GM23338 (cell line): Measurements from ENCODE around the gene CD80. TPM values are rescaled to one million over a fixed set of nuclear protein-coding genes. Genes with fewer than 3 reads are reported as not detected.

ENCODE experiments used
- ATAC-seq: fragments of 200-7000 bp; cut with Tn5 transposase; 3 replicates; pipeline ENCODE4 v1.9.1; 2020
- DNase-seq: peaks from one replicate; pipeline ENCODE4 v3.0.0-alpha.2; 2015; ENCODE audit warnings: low spot score
- H2AFZ ChIP-seq: fragments of 200-600 bp; sonication (generic); 2 replicates; pipeline ENCODE4 v1.8.0; 2016; ENCODE audit warnings: antibody characterized with exemption, mild to moderate bottlenecking, moderate library complexity
- H3F3A ChIP-seq: fragments of 200-600 bp; sonication (generic); replicated peaks from 2 replicates; pipeline ENCODE4 v1.8.0; 2017; ENCODE audit warnings: antibody characterized with exemption, mixed run types, low read depth
- H3K27ac ChIP-seq: fragments of 200-600 bp; sonication (generic); 2 replicates; pipeline ENCODE4 v1.6.1; 2016; ENCODE audit warnings: low read depth
- H3K27me3 ChIP-seq: fragments of 200-600 bp; sonication (generic); 2 replicates; pipeline ENCODE4 v1.8.0; 2016; ENCODE audit warnings: mild to moderate bottlenecking, mixed run types, moderate library complexity; ENCODE audit not compliant: insufficient read depth
- H3K36me3 ChIP-seq: fragments of 200-600 bp; sonication (generic); 2 replicates; pipeline ENCODE4 v1.8.0; 2016; ENCODE audit warnings: mild to moderate bottlenecking; ENCODE audit not compliant: insufficient read depth
- H3K4me1 ChIP-seq: fragments of 200-600 bp; sonication (generic); 2 replicates; pipeline ENCODE4 v1.8.0; 2016; ENCODE audit warnings: mild to moderate bottlenecking, moderate library complexity; ENCODE audit not compliant: insufficient read depth
- H3K4me2 ChIP-seq: fragments of 200-600 bp; sonication (generic); 2 replicates; pipeline ENCODE4 v1.7.1; 2017; ENCODE audit warnings: mixed run types
- H3K4me3 ChIP-seq: fragments of 200-600 bp; sonication (generic); 2 replicates; pipeline ENCODE4 v1.6.1; 2016; ENCODE audit warnings: mixed run types
- H3K79me2 ChIP-seq: fragments of 200-600 bp; sonication (generic); replicated peaks from 2 replicates; pipeline ENCODE4 v1.8.0; 2017; ENCODE audit warnings: mild to moderate bottlenecking; ENCODE audit not compliant: insufficient read depth
- H3K9me2 ChIP-seq: fragments of 200-600 bp; sonication (generic); 2 replicates; pipeline ENCODE4 v1.8.0; 2017; ENCODE audit not compliant: insufficient read depth
- H4K20me1 ChIP-seq: fragments of 200-600 bp; sonication (generic); replicated peaks from 2 replicates; pipeline ENCODE4 v1.8.0; 2017; ENCODE audit warnings: mild to moderate bottlenecking; ENCODE audit not compliant: insufficient read depth
- H3K27ac Mint-ChIP-seq: 2 replicates; pipeline ENCODE4 v1.8.0; 2020; ENCODE audit warnings: inconsistent platforms, mild to moderate bottlenecking, moderate library complexity, mixed read lengths
- H3K27me3 Mint-ChIP-seq: 3 replicates; pipeline ENCODE4 v1.8.0; 2022; ENCODE audit warnings: low read depth, mild to moderate bottlenecking, moderate library complexity, mixed read lengths, inconsistent platforms; ENCODE audit not compliant: insufficient read depth, poor library complexity
- H3K36me3 Mint-ChIP-seq: 3 replicates; pipeline ENCODE4 v1.8.0; 2021; ENCODE audit warnings: low read depth, mild to moderate bottlenecking, inconsistent platforms, moderate library complexity, mixed read lengths
- H3K4me1 Mint-ChIP-seq: 3 replicates; pipeline ENCODE4 v1.8.0; 2020; ENCODE audit warnings: mild to moderate bottlenecking, inconsistent platforms, mixed read lengths
- H3K4me3 Mint-ChIP-seq: 3 replicates; pipeline ENCODE4 v1.8.0; 2021; ENCODE audit warnings: moderate library complexity, mild to moderate bottlenecking, inconsistent platforms, mixed read lengths
- H3K9me3 Mint-ChIP-seq: 3 replicates; pipeline ENCODE4 v1.8.0; 2020; ENCODE audit warnings: moderate library complexity, mild to moderate bottlenecking, inconsistent platforms, mixed read lengths
- CREB1 ChIP-seq: fragments of 250-450 bp; sonication (Bioruptor Pico); IDR thresholded peaks from 2 replicates; pipeline ENCODE4 v1.5.0; 2020; ENCODE audit warnings: low read depth, mild to moderate bottlenecking, moderate library complexity
- ETS1 ChIP-seq: IDR thresholded peaks from 2 replicates; pipeline ENCODE4 v1.6.1; 2016; ENCODE audit warnings: antibody characterized with exemption
- EZH2 ChIP-seq: fragments of 200-600 bp; sonication (generic); IDR thresholded peaks from one replicate; pipeline ENCODE4 v1.8.0; 2017; ENCODE audit warnings: antibody characterized with exemption, mild to moderate bottlenecking, low read depth; ENCODE audit not compliant: unreplicated experiment
- EZH2phosphoT487 ChIP-seq: fragments of 200-600 bp; sonication (generic); IDR thresholded peaks from one replicate; pipeline ENCODE4 v1.8.1; 2018; ENCODE audit warnings: antibody characterized with exemption; ENCODE audit not compliant: unreplicated experiment
- JUNB ChIP-seq: IDR thresholded peaks from one replicate; pipeline ENCODE4 v1.6.1; 2016; ENCODE audit warnings: antibody characterized with exemption; ENCODE audit not compliant: unreplicated experiment
- NANOG ChIP-seq: IDR thresholded peaks from 2 replicates; pipeline ENCODE4 v1.6.1; 2016; ENCODE audit warnings: antibody characterized with exemption, borderline replicate concordance
- POLR2AphosphoS5 ChIP-seq: IDR thresholded peaks from 2 replicates; pipeline ENCODE4 v1.6.1; 2016; ENCODE audit warnings: antibody characterized with exemption, low read depth
- STAT1 ChIP-seq: IDR thresholded peaks from one replicate; pipeline ENCODE4 v1.6.1; 2016; ENCODE audit warnings: antibody characterized with exemption; ENCODE audit not compliant: unreplicated experiment
- ZNF114 ChIP-seq: fragments of 250-450 bp; sonication (Bioruptor Pico); IDR thresholded peaks from 2 replicates; pipeline ENCODE4 v1.5.0; 2020; ENCODE audit warnings: mild to moderate bottlenecking, moderate library complexity
- ZNF331 ChIP-seq: fragments of 250-450 bp; sonication (Bioruptor Pico); IDR thresholded peaks from 2 replicates; pipeline ENCODE4 v1.5.0; 2020; ENCODE audit warnings: low read depth, mild to moderate bottlenecking, moderate library complexity
- polyA plus RNA-seq: library from polyadenylated mRNA; unstranded; fragments of >200 nt; fragmentation: Nextera tagmentation; extraction: Ambion mirVana; gene quantifications from 2 replicates; pipeline ENCODE4 v1.2.1, GENCODE V29; 2016
- total RNA-seq: library from RNA; depleted of rRNA; stranded (reverse); fragments of >200 nt; shearing (Covaris generic); gene quantifications from 2 replicates; pipeline ENCODE4 v1.2.3, GENCODE V29; 2014
- TF ChIP-seq, protein P1 (sequence below): fragments of 250-450 bp; sonication (Bioruptor Pico); IDR thresholded peaks from 2 replicates; pipeline ENCODE4 v1.5.0; 2020; ENCODE audit warnings: mild to moderate bottlenecking, moderate library complexity
- TF ChIP-seq, protein P2 (sequence below), 2 experiments: fragments of 200-600 bp in 1 of 2; sonication (generic) in 1 of 2; conservative IDR thresholded peaks; 2 replicates each; pipeline versions ENCODE4 v1.5.1 to v1.6.1; 2016 to 2017; ENCODE audit warnings: antibody characterized with exemption in 2 of 2, low read depth in 2 of 2, mild to moderate bottlenecking in 2 of 2, moderate library complexity in 1 of 2
- TF ChIP-seq, protein P3 (sequence below): IDR thresholded peaks from one replicate; pipeline ENCODE4 v1.6.1; 2018; ENCODE audit warnings: antibody characterized with exemption; ENCODE audit not compliant: unreplicated experiment

Gene CD80
- total and polyA plus RNA-seq, 2 experiments from 2014 or later: not detected

DNA sequence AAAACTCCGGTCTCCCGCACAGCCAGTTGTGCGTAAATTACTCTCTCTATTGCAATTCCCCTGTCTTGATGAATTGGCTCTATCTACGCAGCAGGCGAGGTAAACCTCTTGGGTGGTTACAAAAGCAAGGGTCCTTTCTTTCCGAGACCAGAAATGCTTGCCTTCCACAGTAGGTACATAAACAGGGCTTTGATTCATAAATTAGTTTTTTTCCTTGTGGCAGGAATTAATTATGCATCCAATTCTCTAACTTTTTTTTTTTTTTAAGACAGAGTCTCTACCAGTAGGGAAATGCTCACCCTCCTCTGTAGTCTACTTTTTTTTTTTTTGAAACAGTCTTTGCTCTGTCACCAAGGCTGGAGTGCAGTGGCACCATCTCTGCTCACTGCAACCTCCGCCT lies 16.3 kb downstream of the CD80 start:
- Histone ChIP-seq H3K27ac (no peak overlapping the region), H2AFZ (no peak overlapping the region; the same call in 1 of the 2 replicates), H3K79me2 (no peaks in the 10 kb centered on the region), H3K27me3 (no peaks in the 10 kb centered on the region), H3K4me3 (no peak overlapping the region), H4K20me1 (no peaks in the 10 kb centered on the region), H3K4me1 (no peaks in the 10 kb centered on the region), H3K9me2 (no peaks in the 10 kb centered on the region), H3K4me2 (no peak overlapping the region), H3F3A (no peaks in the 10 kb centered on the region), H3K36me3 (no peaks in the 10 kb centered on the region)
- no peaks in the 10 kb centered on the region for H3K9me3 Mint-ChIP-seq
- H3K27me3 Mint-ChIP-seq: peaks cover 4% of the 10 kb centered on the region
- DNase-seq: no peak
- H3K4me1 Mint-ChIP-seq: no peaks in the 10 kb centered on the region
- no peak overlapping the region for H3K4me3 Mint-ChIP-seq
- no peaks in the 10 kb centered on the region for H3K36me3 Mint-ChIP-seq
- ATAC-seq: no peak
- TF ChIP-seq JUNB (no peak), CREB1 (CRISPR knock-in tag) (no peak), ZNF114 (CRISPR knock-in tag) (no peak), ETS1 (no peak), STAT1 (no peak), NANOG (no peak), EZH2phosphoT487 (no peak), EZH2 (no peak), ZNF331 (CRISPR knock-in tag) (no peak), POLR2AphosphoS5 (no peak)
- TF ChIP-seq, protein P1, sequence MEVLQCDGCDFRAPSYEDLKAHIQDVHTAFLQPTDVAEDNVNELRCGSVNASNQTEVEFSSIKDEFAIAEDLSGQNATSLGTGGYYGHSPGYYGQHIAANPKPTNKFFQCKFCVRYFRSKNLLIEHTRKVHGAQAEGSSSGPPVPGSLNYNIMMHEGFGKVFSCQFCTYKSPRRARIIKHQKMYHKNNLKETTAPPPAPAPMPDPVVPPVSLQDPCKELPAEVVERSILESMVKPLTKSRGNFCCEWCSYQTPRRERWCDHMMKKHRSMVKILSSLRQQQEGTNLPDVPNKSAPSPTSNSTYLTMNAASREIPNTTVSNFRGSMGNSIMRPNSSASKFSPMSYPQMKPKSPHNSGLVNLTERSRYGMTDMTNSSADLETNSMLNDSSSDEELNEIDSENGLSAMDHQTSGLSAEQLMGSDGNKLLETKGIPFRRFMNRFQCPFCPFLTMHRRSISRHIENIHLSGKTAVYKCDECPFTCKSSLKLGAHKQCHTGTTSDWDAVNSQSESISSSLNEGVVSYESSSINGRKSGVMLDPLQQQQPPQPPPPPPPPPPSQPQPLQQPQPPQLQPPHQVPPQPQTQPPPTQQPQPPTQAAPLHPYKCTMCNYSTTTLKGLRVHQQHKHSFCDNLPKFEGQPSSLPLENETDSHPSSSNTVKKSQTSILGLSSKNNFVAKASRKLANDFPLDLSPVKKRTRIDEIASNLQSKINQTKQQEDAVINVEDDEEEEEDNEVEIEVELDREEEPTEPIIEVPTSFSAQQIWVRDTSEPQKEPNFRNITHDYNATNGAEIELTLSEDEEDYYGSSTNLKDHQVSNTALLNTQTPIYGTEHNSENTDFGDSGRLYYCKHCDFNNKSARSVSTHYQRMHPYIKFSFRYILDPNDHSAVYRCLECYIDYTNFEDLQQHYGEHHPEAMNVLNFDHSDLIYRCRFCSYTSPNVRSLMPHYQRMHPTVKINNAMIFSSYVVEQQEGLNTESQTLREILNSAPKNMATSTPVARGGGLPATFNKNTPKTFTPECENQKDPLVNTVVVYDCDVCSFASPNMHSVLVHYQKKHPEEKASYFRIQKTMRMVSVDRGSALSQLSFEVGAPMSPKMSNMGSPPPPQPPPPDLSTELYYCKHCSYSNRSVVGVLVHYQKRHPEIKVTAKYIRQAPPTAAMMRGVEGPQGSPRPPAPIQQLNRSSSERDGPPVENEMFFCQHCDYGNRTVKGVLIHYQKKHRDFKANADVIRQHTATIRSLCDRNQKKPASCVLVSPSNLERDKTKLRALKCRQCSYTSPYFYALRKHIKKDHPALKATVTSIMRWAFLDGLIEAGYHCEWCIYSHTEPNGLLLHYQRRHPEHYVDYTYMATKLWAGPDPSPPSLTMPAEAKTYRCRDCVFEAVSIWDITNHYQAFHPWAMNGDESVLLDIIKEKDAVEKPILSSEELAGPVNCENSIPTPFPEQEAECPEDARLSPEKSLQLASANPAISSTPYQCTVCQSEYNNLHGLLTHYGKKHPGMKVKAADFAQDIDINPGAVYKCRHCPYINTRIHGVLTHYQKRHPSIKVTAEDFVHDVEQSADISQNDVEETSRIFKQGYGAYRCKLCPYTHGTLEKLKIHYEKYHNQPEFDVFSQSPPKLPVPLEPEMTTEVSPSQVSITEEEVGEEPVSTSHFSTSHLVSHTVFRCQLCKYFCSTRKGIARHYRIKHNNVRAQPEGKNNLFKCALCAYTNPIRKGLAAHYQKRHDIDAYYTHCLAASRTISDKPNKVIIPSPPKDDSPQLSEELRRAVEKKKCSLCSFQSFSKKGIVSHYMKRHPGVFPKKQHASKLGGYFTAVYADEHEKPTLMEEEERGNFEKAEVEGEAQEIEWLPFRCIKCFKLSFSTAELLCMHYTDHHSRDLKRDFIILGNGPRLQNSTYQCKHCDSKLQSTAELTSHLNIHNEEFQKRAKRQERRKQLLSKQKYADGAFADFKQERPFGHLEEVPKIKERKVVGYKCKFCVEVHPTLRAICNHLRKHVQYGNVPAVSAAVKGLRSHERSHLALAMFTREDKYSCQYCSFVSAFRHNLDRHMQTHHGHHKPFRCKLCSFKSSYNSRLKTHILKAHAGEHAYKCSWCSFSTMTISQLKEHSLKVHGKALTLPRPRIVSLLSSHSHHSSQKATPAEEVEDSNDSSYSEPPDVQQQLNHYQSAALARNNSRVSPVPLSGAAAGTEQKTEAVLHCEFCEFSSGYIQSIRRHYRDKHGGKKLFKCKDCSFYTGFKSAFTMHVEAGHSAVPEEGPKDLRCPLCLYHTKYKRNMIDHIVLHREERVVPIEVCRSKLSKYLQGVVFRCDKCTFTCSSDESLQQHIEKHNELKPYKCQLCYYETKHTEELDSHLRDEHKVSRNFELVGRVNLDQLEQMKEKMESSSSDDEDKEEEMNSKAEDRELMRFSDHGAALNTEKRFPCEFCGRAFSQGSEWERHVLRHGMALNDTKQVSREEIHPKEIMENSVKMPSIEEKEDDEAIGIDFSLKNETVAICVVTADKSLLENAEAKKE (CRISPR knock-in tag): no peak
- TF ChIP-seq, protein P2, sequence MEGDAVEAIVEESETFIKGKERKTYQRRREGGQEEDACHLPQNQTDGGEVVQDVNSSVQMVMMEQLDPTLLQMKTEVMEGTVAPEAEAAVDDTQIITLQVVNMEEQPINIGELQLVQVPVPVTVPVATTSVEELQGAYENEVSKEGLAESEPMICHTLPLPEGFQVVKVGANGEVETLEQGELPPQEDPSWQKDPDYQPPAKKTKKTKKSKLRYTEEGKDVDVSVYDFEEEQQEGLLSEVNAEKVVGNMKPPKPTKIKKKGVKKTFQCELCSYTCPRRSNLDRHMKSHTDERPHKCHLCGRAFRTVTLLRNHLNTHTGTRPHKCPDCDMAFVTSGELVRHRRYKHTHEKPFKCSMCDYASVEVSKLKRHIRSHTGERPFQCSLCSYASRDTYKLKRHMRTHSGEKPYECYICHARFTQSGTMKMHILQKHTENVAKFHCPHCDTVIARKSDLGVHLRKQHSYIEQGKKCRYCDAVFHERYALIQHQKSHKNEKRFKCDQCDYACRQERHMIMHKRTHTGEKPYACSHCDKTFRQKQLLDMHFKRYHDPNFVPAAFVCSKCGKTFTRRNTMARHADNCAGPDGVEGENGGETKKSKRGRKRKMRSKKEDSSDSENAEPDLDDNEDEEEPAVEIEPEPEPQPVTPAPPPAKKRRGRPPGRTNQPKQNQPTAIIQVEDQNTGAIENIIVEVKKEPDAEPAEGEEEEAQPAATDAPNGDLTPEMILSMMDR (conservative IDR thresholded peaks at IDR 0.05; ENCODE audit: low read depth in 2 of 2): no peak
- TF ChIP-seq, protein P3, sequence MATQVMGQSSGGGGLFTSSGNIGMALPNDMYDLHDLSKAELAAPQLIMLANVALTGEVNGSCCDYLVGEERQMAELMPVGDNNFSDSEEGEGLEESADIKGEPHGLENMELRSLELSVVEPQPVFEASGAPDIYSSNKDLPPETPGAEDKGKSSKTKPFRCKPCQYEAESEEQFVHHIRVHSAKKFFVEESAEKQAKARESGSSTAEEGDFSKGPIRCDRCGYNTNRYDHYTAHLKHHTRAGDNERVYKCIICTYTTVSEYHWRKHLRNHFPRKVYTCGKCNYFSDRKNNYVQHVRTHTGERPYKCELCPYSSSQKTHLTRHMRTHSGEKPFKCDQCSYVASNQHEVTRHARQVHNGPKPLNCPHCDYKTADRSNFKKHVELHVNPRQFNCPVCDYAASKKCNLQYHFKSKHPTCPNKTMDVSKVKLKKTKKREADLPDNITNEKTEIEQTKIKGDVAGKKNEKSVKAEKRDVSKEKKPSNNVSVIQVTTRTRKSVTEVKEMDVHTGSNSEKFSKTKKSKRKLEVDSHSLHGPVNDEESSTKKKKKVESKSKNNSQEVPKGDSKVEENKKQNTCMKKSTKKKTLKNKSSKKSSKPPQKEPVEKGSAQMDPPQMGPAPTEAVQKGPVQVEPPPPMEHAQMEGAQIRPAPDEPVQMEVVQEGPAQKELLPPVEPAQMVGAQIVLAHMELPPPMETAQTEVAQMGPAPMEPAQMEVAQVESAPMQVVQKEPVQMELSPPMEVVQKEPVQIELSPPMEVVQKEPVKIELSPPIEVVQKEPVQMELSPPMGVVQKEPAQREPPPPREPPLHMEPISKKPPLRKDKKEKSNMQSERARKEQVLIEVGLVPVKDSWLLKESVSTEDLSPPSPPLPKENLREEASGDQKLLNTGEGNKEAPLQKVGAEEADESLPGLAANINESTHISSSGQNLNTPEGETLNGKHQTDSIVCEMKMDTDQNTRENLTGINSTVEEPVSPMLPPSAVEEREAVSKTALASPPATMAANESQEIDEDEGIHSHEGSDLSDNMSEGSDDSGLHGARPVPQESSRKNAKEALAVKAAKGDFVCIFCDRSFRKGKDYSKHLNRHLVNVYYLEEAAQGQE: no peak
- H3K27ac Mint-ChIP-seq: no peak overlapping the region
